A673 (cell line): ENCODE results near the gene SHLD1. TPM values are rescaled to one million over a fixed set of nuclear protein-coding genes. Genes with fewer than 3 reads are reported as not detected.
A peak's percentile ranks its signal among the peaks of the same experiment; 100 is the strongest.

Experiments
- BruUV-seq: library from RNA; stranded (reverse); fragments of 400-500 nt; replicated peaks from 2 replicates; lab custom pipeline; 2021; lab: Mats Ljungman, UMichigan
- CTCF ChIA-PET: fragments of 300-600 bp; sonication (Branson Sonifier 250); formaldehyde crosslinking; loops from one replicate; lab custom pipeline; 2022; ENCODE audit warnings: antibody characterized with exemption; lab: Charles Lee
- POLR2A ChIA-PET: fragments of 300-600 bp; sonication (Branson Sonifier 250); formaldehyde crosslinking; loops from one replicate; lab custom pipeline; 2022; ENCODE audit warnings: antibody characterized with exemption; ENCODE audit not compliant: low non-redundant PET; lab: Charles Lee
- DNase-seq: peaks from one replicate; pipeline ENCODE4 v3.0.0-alpha.2; 2015; ENCODE audit warnings: low spot score
- H3K27ac ChIP-seq: fragments of 200-600 bp; sonication (generic); 2 replicates; pipeline ENCODE4 v1.5.1; 2016; ENCODE audit warnings: mixed run types, low read depth, mild to moderate bottlenecking, mixed read lengths, antibody characterized with exemption, low read length; ENCODE audit not compliant: poor library complexity, severe bottlenecking
- H3K27me3 ChIP-seq: fragments of 200-600 bp; sonication (generic); replicated peaks from 2 replicates; pipeline ENCODE4 v1.6.1; 2017; ENCODE audit warnings: mixed run types, low read depth, mild to moderate bottlenecking, mixed read lengths, antibody characterized with exemption, low read length; ENCODE audit not compliant: insufficient read depth, poor library complexity
- H3K36me3 ChIP-seq: fragments of 200-600 bp; sonication (generic); 2 replicates; pipeline ENCODE4 v1.6.1; 2016; ENCODE audit warnings: mixed run types, mild to moderate bottlenecking, mixed read lengths, antibody characterized with exemption, low read length; ENCODE audit not compliant: insufficient read depth, poor library complexity, severe bottlenecking
- H3K4me1 ChIP-seq: fragments of 200-600 bp; sonication (generic); 2 replicates; pipeline ENCODE4 v1.6.1; 2017; ENCODE audit warnings: mixed run types, mild to moderate bottlenecking, mixed read lengths, antibody characterized with exemption, low read length; ENCODE audit not compliant: insufficient read depth, poor library complexity, severe bottlenecking
- H3K4me3 ChIP-seq: fragments of 200-600 bp; sonication (generic); 2 replicates; pipeline ENCODE4 v1.5.1; 2016; ENCODE audit warnings: low read depth, mixed run types, mild to moderate bottlenecking, mixed read lengths, low read length; ENCODE audit not compliant: poor library complexity, severe bottlenecking
- H3K9me3 ChIP-seq: fragments of 200-600 bp; sonication (generic); 2 replicates; pipeline ENCODE4 v1.6.1; 2016; ENCODE audit warnings: mixed run types, low read depth, mild to moderate bottlenecking, mixed read lengths, antibody characterized with exemption, low read length; ENCODE audit not compliant: poor library complexity, severe bottlenecking
- EZH2 ChIP-seq: fragments of 200-600 bp; sonication (generic); IDR thresholded peaks from 2 replicates; pipeline ENCODE4 v1.6.1; 2017; ENCODE audit warnings: borderline replicate concordance, low read depth, mild to moderate bottlenecking, mixed read lengths, antibody characterized with exemption, low read length; ENCODE audit not compliant: poor library complexity, severe bottlenecking
- intact Hi-C: fragments of 100-400 bp; cut with micrococcal nuclease; formaldehyde crosslinking; loops from one replicate; pipeline ENCODE4 v1.10.0; 2022; ENCODE audit not compliant: unreplicated experiment
- total RNA-seq: library from RNA; stranded (reverse); gene quantifications from 2 replicates; pipeline ENCODE4 v1.2.3, GENCODE V29; 2021
- TF ChIP-seq, protein P1 (sequence below): fragments of 300-800, 200-600 bp; sonication (generic); conservative IDR thresholded peaks from 2 replicates; pipeline ENCODE4 v1.5.1; 2017; ENCODE audit warnings: low read depth, mild to moderate bottlenecking, antibody characterized with exemption, low read length, moderate library complexity, mixed read lengths

Gene SHLD1
- total RNA-seq, 1 experiment from 2014 or later = 5.8 TPM

DNA sequence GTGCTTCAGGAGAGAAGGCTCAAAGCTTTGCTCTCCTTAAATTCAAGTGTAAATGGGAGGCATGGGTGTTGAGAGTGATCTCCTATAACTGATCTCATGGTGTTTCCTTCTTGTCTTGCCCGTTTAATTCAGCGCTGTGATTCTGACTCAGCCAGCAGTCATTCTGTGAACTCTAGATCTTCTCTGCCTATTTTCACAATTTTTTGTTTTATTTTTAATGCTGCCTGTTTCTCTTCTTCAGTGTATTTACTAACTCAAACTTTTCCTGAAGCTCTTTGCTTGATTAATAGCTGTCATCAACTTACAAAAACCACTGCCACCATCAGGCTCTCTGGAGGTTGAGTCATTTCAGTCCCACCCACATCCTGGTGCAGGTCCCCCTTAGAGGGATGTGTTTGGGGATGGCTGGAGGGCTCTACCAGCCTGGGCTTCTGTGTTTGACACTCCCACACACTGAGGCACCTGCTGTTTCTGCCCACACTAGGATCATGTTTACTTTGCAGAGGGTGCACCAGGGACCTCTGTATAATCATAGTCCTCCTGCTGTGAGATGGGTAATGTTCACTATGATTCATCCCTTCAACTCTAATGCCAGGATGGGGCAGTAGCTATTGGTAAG lies 94.0 kb downstream of the SHLD1 start:
- H3K9me3 ChIP-seq = no peaks in the 10 kb centered on the region
- intact Hi-C loops = no loop called here
- no peaks in the 10 kb centered on the region for H3K27me3 ChIP-seq
- peak overlapping the region; percentile 65 for H3K27ac ChIP-seq
- H3K4me1 ChIP-seq = peaks cover 38% of the 10 kb centered on the region
- ChIA-PET POLR2A (no interaction called here), CTCF (interaction anchor here (0.6 kb wide), 1 partner anchor 106 kb away, joined by 4 read pairs; the partner anchor contains the start of genes MCM8 and TRMT6)
- no TSS peak for BruUV-seq
- TF ChIP-seq, protein P1, sequence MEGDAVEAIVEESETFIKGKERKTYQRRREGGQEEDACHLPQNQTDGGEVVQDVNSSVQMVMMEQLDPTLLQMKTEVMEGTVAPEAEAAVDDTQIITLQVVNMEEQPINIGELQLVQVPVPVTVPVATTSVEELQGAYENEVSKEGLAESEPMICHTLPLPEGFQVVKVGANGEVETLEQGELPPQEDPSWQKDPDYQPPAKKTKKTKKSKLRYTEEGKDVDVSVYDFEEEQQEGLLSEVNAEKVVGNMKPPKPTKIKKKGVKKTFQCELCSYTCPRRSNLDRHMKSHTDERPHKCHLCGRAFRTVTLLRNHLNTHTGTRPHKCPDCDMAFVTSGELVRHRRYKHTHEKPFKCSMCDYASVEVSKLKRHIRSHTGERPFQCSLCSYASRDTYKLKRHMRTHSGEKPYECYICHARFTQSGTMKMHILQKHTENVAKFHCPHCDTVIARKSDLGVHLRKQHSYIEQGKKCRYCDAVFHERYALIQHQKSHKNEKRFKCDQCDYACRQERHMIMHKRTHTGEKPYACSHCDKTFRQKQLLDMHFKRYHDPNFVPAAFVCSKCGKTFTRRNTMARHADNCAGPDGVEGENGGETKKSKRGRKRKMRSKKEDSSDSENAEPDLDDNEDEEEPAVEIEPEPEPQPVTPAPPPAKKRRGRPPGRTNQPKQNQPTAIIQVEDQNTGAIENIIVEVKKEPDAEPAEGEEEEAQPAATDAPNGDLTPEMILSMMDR = no peak
- TF ChIP-seq EZH2 = no peak
- no peaks in the 10 kb centered on the region for H3K36me3 ChIP-seq
- H3K4me3 ChIP-seq = no peak overlapping the region
- peak; percentile 96 for DNase-seq

DNA sequence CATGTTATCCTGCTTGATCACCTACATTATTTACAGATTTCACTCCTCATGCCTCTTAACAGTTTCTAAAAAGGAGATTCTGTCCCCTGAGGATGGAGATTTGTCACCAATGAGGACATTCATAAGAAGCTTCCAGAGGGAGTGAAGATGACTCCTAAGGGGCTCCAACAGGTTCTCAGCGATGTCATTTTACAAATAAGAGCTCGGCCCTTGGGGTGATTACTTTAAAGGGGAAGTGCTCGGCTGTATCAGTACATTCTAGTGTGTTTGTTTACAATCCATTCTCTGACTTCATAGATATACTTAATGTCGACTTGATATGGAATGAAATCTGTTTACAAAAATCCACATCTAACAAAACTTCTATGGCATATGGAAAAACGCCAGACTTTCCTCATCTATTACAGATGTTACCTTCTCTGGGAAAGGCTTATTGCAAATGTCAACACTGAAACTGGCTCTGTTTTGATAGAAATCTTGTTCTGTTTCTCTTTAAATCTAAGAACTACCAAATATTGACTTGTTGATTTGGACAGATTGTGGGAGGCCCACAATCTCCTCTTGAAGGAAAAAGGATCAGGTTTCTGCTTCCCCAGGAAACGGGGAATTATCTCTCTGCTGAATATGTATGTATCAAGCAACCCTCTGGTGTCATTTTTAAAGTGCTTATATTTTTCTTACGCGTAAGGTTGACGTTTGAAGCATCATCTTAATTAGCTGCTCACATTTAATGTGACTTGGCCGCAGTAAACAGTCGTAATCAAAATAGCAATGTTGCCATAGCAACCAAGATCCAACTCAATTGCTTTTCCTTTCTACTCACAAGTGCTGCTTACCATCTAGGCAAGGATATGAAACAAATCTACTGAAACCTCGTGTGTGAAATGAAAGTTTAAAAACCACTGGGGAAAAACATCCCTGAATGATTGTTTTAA lies 95.7 kb downstream of the SHLD1 start:
- no TSS peak for BruUV-seq
- Histone ChIP-seq H3K4me3 (peak overlapping the region; percentile 19), H3K27ac (peak overlapping the region; percentile 84), H3K36me3 (no peaks in the 10 kb centered on the region), H3K27me3 (no peaks in the 10 kb centered on the region), H3K4me1 (peaks cover 38% of the 10 kb centered on the region), H3K9me3 (no peaks in the 10 kb centered on the region)
- intact Hi-C loops = no loop called here
- TF ChIP-seq, protein P1 = no peak
- no peak for TF ChIP-seq EZH2
- ChIA-PET POLR2A (no interaction called here), CTCF (no interaction called here)
- DNase-seq = peak; percentile 83

- Histone ChIP-seq H3K27ac (no peak overlapping the region), H3K9me3 (no peaks in the 10 kb centered on the region), H3K27me3 (no peaks in the 10 kb centered on the region), H3K4me3 (no peak overlapping the region), H3K4me1 (peaks cover 31% of the 10 kb centered on the region), H3K36me3 (no peaks in the 10 kb centered on the region)
- POLR2A ChIA-PET = no interaction called here
- no TSS peak for BruUV-seq
- intact Hi-C loops = no loop called here
- TF ChIP-seq, protein P1 = no peak
- no peak for TF ChIP-seq EZH2
- CTCF ChIA-PET = no interaction called here
- DNase-seq = no peak
These were observed 98.7 kb downstream of the SHLD1 start for GRCh38 chr20:5848711-5849505.
